K562 (cell line): ENCODE measurements around the gene ADAMTS20. TPM values are rescaled to one million over a fixed set of nuclear protein-coding genes. Genes with fewer than 3 reads are reported as not detected.

Experiments
- ATAC-seq: fragments of 200-7000 bp; cut with Tn5 transposase; 3 replicates; pipeline ENCODE4 v1.9.1; 2020; ENCODE audit warnings: moderate library complexity
- BruUV-seq: library from RNA; stranded (reverse); fragments of 400-500 nt; replicated peaks from 2 replicates; lab custom pipeline; 2021; lab: Mats Ljungman, UMichigan
- CTCF ChIA-PET: fragments of 300-600 bp; formaldehyde crosslinking; extraction: SDS; loops from one replicate; lab custom pipeline; 2021; ENCODE audit warnings: low intra/inter-chr PET ratio; lab: Yijun Ruan, JAX
- POLR2A ChIA-PET: fragments of 300-600, 350-650 bp; sonication (Branson Sonifier 250); formaldehyde crosslinking; extraction: SDS; loops from one replicate; lab custom pipeline; 2021; ENCODE audit warnings: antibody characterized with exemption, inconsistent platforms; lab: Yijun Ruan, JAX
- DNase-seq, 4 experiments: peaks; one replicate each; pipeline versions ENCODE4 v3.0.0 to v3.0.0-alpha.2; 2011 to 2018; ENCODE audit warnings: low spot score in 3 of 4, mixed read lengths in 3 of 4; ENCODE audit errors: extremely low read depth in 1 of 4
- FAIRE-seq: peaks from 2 replicates; lab custom pipeline; 2011; peaks lifted over from hg19 to GRCh38; lab: Jason Lieb, UNC
- H2AFZ ChIP-seq: 2 replicates; pipeline ENCODE4 v1.6.0; 2011; ENCODE audit warnings: low read depth, low read length, control low read depth, inconsistent platforms
- H3K27ac ChIP-seq: fragments of 200-600 bp; 3 replicates; pipeline ENCODE4 v1.8.0; 2011; ENCODE audit warnings: low read depth, mild to moderate bottlenecking, control low read depth, inconsistent platforms, low read length, moderate library complexity, mixed read lengths; ENCODE audit errors: extremely low read depth
- H3K27me3 ChIP-seq, 2 experiments: fragments of 300-600 bp in 1 of 2; 2 replicates in 1 of 2; 3 replicates in 1 of 2; pipeline versions ENCODE4 v1.6.0 to v1.8.0; 2011; ENCODE audit warnings: inconsistent platforms in 2 of 2, low read length in 2 of 2, mild to moderate bottlenecking in 1 of 2, mixed read lengths in 1 of 2, moderate library complexity in 1 of 2; ENCODE audit not compliant: control insufficient read depth in 2 of 2, insufficient read depth in 2 of 2
- H3K36me3 ChIP-seq: fragments of 300-600 bp; 3 replicates; pipeline ENCODE4 v1.8.0; 2011; ENCODE audit warnings: mild to moderate bottlenecking, low read length, inconsistent platforms; ENCODE audit not compliant: control insufficient read depth, insufficient read depth
- H3K4me1 ChIP-seq, 2 experiments: fragments of 200-600 bp in 1 of 2; replicated peaks in 1 of 2; 2 replicates in 1 of 2; 3 replicates in 1 of 2; pipeline versions ENCODE4 v1.5.1 to v1.8.0; 2011; ENCODE audit warnings: inconsistent platforms in 2 of 2, low read length in 2 of 2, mild to moderate bottlenecking in 1 of 2, mixed read lengths in 1 of 2, moderate library complexity in 1 of 2; ENCODE audit not compliant: control insufficient read depth in 2 of 2, insufficient read depth in 2 of 2
- H3K4me2 ChIP-seq: 2 replicates; pipeline ENCODE4 v1.6.1; 2011; ENCODE audit warnings: low read length, control low read depth, inconsistent platforms, mixed read lengths; ENCODE audit not compliant: insufficient read depth
- H3K4me3 ChIP-seq: fragments of 200-600 bp; sonication (generic), shearing (Covaris generic); 2 replicates; pipeline ENCODE4 v1.5.1; 2016; ENCODE audit warnings: control low read depth, inconsistent platforms
- H3K79me2 ChIP-seq: fragments of 200-600 bp; 3 replicates; pipeline ENCODE4 v1.8.0; 2011; ENCODE audit warnings: low read length, inconsistent platforms; ENCODE audit not compliant: control insufficient read depth, insufficient read depth
- H3K9ac ChIP-seq, 2 experiments: 2 replicates each; pipeline versions ENCODE4 v1.6.0 to v1.6.1; 2011; ENCODE audit warnings: low read depth in 2 of 2, low read length in 2 of 2, control low read depth in 1 of 2, inconsistent platforms in 1 of 2, mild to moderate bottlenecking in 1 of 2, mixed read lengths in 1 of 2; ENCODE audit not compliant: insufficient read depth in 1 of 2
- H3K9me1 ChIP-seq: one replicate; pipeline ENCODE4 v1.6.0; 2011; ENCODE audit warnings: inconsistent platforms, mild to moderate bottlenecking, low read length, moderate library complexity; ENCODE audit not compliant: control insufficient read depth, insufficient read depth
- H3K9me3 ChIP-seq: replicated peaks from 2 replicates; pipeline ENCODE4 v1.5.1; 2011; ENCODE audit warnings: low read depth, low read length, inconsistent platforms; ENCODE audit not compliant: control insufficient read depth, insufficient read depth
- H4K20me1 ChIP-seq: replicated peaks from 2 replicates; pipeline ENCODE4 v1.6.1; 2011; ENCODE audit warnings: low read length, inconsistent platforms, mixed read lengths; ENCODE audit not compliant: control insufficient read depth, insufficient read depth
- GABPB2 ChIP-seq: fragments of 250-450 bp; sonication (Bioruptor Pico); conservative IDR thresholded peaks from 2 replicates; pipeline ENCODE4 v1.5.1; 2021; ENCODE audit warnings: mild to moderate bottlenecking
- HNRNPL ChIP-seq: fragments of 200-400 bp; formaldehyde crosslinking; IDR thresholded peaks from 2 replicates; pipeline ENCODE4 v1.6.1; 2017; ENCODE audit warnings: low read depth, mild to moderate bottlenecking, low read length
- WGBS: fragments of 100-300 bp; shearing (Covaris generic); methylation state at CpG from one replicate; pipeline ENCODE4 v1.1.6; 2016; ENCODE audit warnings: low coverage, mixed read lengths; ENCODE audit not compliant: insufficient coverage; ENCODE audit errors: missing lambda C conversion rate; 5-methylcytosine and 5-hydroxymethylcytosine counted together
- in situ Hi-C: fragments of 300-500 bp; cut with MboI; formaldehyde crosslinking; loops from 4 replicates; pipeline ENCODE4 v1.15.0; 2018; ENCODE audit warnings: inconsistent platforms, mixed read lengths
- intact Hi-C: fragments of 100-400 bp; cut with micrococcal nuclease; formaldehyde crosslinking; loops from 2 replicates; pipeline ENCODE4 v1.14.2; 2022
- polyA plus RNA-seq, 8 experiments: library from polyadenylated mRNA; depleted of rRNA in 4 of 8; stranded (reverse) in 5 of 8; unstranded in 3 of 8; fragments of >200 nt; fragmentation: Nextera tagmentation in 2 of 8; fragmentation: Illumina TruSeq in 1 of 8; extraction: Ambion mirVana in 2 of 8; extraction: Trizol in 1 of 8; gene quantifications; 2 replicates each; pipeline versions ENCODE4 v1.2.1 to v1.2.3, GENCODE V29; 2011 to 2014; ENCODE audit warnings: inconsistent platforms in 1 of 8, missing spikeins in 1 of 8
- total RNA-seq, 7 experiments: library from RNA; depleted of rRNA in 6 of 7; stranded (reverse); fragments of >200 nt in 6 of 7; fragmentation: Illumina TruSeq in 2 of 7; extraction: Trizol in 2 of 7; gene quantifications; 2 replicates each; pipeline versions ENCODE4 v1.2.1 to v1.2.3, GENCODE V29; 2011 to 2021; ENCODE audit warnings: low replicate concordance in 1 of 7

ADAMTS20 gene
- total and polyA plus RNA-seq, 9 of the 15 experiments (the other 6 are each of a cell fraction or from before 2014, with no cell fraction given), result 0.01 to 0.84 (median 0.07) TPM; not detected in 2

DNA sequence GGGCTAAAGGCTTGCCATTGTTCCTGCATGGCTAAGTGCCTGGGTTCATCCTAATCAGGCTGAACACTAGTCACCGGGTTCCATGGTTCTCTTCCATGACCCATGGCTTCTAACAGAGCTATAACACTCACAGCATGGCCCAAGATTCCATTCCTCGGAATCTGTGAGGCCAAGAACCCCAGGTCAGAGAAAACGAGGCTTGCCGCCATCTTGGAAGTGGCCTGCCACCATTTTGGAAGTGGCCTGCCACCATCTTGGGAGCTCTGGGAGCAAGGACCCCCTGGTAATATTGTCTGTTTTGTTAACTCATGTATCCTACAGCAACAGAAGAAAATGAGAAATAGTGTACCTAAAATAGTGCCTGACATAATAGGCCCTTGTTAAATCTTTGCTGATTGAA, 92.7 kb downstream of the ADAMTS20 start:
- Histone ChIP-seq H3K9ac (no peak overlapping the region), H3K4me3 (no peak overlapping the region), H3K9me3 (0 out of 2 replicates have a peak, but pooled peaks cover 1% of the 10 kb centered on the region), H3K79me2 (no peaks in the 10 kb centered on the region), H3K4me2 (no peak overlapping the region), H3K4me1 (no peaks in the 10 kb centered on the region), H2AFZ (no peak overlapping the region), H3K9me1 (no peaks in the 10 kb centered on the region), H3K36me3 (no peaks in the 10 kb centered on the region), H4K20me1 (no peaks in the 10 kb centered on the region), H3K27ac (no peak overlapping the region), H3K27me3 (no peaks in the 10 kb centered on the region)
- in situ Hi-C loops, result no loop called here
- no peak for DNase-seq
- intact Hi-C loops, result no loop called here
- no peak for FAIRE-seq
- ChIA-PET POLR2A (no interaction called here), CTCF (no interaction called here)
- WGBS, result 8% methylated on average over 4 of the region's 4 CpGs
- ATAC-seq, result no peak
- TF ChIP-seq GABPB2 (CRISPR knock-in tag), result no peak
- BruUV-seq, result no TSS peak

DNA sequence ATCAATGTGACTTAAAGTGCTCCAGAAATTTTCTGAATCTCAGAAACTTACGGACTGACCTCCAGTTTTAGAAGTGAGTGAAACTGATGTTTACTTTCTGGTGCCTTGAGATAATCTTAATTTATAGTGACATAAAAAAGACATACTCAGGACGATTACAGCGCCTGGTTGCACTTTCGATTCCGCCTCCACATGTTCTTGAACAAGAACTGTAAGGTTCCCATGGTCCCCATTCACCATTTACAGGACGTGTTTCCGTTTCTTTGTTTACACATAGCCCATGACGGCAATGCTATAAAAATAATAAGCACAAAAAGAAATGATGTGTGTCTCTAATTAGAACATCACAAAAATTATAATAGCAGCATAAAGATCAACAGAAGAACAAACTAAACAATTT, 98.2 kb downstream of the ADAMTS20 start:
- no peak for DNase-seq
- Histone ChIP-seq H3K4me3 (no peak overlapping the region), H3K27ac (no peak overlapping the region), H3K9ac (no peak overlapping the region), H3K4me1 (no peaks in the 10 kb centered on the region), H3K9me3 (0 out of 2 replicates have a peak, but pooled peaks cover 1% of the 10 kb centered on the region), H3K9me1 (no peaks in the 10 kb centered on the region), H2AFZ (no peak overlapping the region), H3K36me3 (no peaks in the 10 kb centered on the region), H3K27me3 (no peaks in the 10 kb centered on the region), H4K20me1 (no peaks in the 10 kb centered on the region), H3K4me2 (no peak overlapping the region), H3K79me2 (no peaks in the 10 kb centered on the region)
- intact Hi-C loops, result no loop called here
- 3% methylated on average over 8 of the region's 8 CpGs for WGBS
- FAIRE-seq, result no peak
- POLR2A ChIA-PET, result no interaction called here
- CTCF ChIA-PET, result no interaction called here
- in situ Hi-C loops, result no loop called here
- ATAC-seq, result no peak
- TF ChIP-seq HNRNPL, result no peak
- no TSS peak for BruUV-seq
